ENCODE results near the gene IFITM2. TPM values are rescaled to one million over a fixed set of nuclear protein-coding genes. Genes with fewer than 3 reads are reported as not detected.

IFITM2 gene
- total RNA-seq (2022; extraction: Qiagen RNA extraction): 57.0 to 66.9 TPM (median 63.2 TPM) in 5 replicates

GRCh38 chr11:307766-308708 lies at the start of gene IFITM2:
Gene IFITM2 (plus strand): TSS chr11:307816. CDS start chr11:308193, 377 bp downstream.

DNA sequence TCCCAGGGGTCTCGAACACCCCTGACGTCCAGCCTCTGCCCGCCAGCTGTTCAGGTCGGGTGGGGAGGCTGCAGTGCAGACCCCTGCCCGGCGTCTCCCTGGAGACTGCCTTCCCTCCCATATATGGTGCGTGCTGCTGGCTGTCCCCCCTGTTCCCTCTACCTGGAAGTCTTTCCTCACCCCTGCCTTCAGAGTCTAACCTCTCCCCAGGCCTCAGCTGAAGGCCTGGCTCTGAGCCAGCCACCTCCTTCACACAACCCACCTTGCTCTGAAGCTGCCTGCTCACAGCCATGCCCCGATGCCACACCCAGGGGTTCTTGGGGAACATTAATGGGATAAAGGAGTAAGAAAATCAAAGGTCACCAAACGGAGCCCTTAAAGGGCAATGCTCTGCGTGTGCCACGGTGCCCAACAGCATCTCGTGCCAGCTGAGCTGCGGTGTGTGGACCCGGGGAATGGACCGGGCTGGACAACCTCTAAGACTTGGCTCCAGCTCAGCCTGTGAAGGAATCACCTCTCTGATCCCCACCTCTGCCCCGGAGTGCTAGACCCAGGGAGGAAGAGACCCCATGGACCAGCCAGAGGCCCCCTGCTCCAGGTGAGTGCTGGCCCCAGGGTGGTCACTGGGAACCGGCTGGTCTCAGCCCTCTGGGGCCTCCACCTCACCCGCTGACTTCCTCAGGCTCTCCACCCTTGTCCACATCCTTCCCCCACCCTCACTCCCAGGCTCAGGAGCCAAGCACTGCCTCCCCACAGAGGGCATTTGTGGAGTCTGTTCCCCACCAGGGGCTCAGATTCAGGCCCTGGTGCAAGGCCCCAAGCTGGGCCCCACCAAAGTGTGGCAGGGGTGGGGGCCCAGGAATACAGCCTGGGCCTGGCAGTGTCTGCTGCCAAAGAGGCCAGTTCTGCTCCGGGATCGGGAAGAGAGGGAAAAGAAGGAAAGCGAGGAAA lies 29.3 kb upstream of the IFITM2 start, which contains the start of gene NLRP6:
TSS of gene NLRP6 (plus strand) at position 407 of the 951 bp plus-strand sequence. CDS start at position 570, 163 bp downstream.

DNA sequence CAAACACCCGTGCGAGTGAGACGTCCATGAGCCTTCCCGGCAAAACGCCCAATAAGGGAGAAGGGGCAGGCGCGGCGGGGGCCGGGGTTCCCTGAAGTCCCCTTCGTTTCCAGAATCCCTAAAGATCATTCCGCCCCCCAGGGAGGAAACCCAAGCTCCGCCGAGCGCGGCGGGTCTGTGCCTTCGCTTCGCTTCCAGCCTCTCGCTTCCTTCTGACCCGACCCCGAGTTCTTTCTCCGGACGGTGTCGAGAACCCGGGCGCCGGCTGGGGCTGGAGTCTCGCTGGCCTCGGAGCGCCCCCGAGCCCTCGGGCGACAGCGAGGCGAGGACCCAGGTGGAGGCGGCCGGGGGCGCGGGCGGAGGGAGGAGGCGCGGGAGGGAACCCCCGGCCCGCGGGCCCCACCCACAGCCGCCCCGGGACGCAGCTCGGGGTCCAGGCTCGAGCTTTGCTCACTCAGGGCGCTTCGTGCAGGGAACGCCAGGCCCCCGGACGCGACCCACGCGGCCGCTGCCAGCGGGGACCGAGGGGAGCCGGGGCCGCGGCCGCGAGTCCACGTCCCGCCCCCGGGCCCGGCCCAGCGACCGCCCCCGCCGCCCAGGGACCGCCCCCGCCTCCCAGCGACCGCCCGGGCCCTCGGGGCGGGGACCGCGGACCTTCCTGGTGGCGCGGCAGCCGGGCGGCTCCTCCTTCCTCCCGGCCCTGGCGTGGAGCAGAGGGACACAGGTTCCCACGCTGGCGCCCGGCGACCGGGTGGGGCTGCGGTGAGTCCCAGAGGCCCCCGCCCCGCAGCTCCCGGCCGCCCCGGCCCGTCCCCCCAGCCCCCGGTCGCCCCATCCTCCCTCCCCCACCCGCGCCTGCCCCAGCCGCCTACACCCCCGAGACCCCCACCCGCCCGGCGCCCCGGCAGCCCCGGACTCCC lies 18.9 kb upstream of the IFITM2 start, which contains the start of gene PGGHG:
TSS of gene PGGHG (plus strand) at position 649 of the 920 bp plus-strand sequence. CDS start 691 bp downstream, outside the sequence.

DNA sequence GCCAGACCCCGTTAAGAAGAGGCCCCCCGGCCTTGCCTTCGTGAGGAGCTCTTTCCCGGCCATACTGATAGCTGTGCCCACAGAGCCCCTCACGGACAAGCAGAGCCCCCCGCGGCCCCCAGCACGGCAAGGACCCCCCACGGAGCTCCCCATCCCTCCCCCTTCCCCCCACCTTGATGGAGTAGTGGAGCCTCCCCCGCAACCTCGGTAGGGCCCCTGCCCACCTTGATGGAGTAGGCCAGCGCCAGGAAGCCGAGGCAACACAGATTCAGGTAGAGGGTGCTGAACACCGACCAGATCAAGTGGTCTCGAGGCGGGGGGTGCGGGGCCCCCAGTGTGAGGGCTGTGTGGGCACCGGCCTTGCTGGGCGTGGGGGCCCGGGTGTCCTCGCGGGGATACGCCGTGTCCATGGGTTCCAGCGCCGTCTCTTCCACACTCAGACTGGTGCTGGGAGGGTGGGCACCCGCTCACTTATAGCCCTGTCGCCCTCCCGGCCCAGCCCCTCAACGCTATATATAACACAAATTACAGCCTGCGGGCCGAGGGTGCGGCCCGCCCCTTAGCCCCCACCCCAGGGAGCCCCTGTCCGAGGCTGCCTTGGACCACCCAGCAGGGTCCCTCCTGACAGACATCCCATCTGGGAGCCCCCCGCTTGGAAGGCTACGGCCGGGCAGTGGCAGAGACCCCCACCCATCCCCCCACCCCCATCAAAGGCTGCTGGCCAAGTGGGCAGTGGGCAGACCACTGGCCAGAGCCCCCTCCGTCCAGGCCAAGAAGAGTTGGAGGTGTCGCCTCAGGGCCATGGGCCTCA lies 8.3 kb upstream of the IFITM2 start, which contains the start of gene IFITM5:
TSS of gene IFITM5 (minus strand) at position 446 of the 811 bp plus-strand sequence. CDS start at position 410, 36 bp downstream.

DNA sequence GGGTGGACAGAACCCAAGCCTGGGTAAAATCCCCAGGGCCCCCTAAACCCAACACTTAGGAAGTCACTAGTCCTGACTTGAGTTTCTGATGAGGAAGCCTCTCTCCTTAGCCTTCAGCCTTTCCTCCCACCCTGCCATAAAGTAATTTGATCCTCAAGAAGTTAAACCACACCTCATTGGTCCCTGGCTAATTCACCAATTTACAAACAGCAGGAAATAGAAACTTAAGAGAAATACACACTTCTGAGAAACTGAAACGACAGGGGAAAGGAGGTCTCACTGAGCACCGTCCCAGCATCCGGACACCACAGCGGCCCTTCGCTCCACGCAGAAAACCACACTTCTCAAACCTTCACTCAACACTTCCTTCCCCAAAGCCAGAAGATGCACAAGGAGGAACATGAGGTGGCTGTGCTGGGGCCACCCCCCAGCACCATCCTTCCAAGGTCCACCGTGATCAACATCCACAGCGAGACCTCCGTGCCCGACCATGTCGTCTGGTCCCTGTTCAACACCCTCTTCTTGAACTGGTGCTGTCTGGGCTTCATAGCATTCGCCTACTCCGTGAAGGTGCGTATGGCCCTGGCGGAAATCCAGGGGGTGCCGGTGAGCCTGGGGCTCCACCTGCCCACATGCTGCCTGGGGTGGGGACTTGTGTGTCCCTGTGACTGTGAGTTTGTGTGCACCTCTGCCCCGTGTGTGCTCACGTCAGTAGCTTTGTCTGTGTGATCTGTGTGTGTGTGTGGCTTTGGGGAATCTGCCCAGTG lies 6.4 kb downstream of the IFITM2 start, which contains the start of gene IFITM1:
TSS of gene IFITM1 (plus strand) at position 254 of the 767 bp plus-strand sequence. CDS start at position 385, 131 bp downstream.

Other genes with a start within 250 kb of the IFITM2 start
- not detected in 5 replicates for gene SCGB1C1, start 114.7 kb upstream of the IFITM2 start, total RNA-seq (2022; extraction: Qiagen RNA extraction)
- gene BET1L, start 100.4 kb upstream of the IFITM2 start, total RNA-seq (2022; extraction: Qiagen RNA extraction): 37.3 to 46.4 TPM (median 44.1 TPM) in 5 replicates
- 117 to 140 TPM (median 122 TPM) in 5 replicates for gene RIC8A, start 100.1 kb upstream of the IFITM2 start, total RNA-seq (2022; extraction: Qiagen RNA extraction)
- gene SIRT3, start 71.5 kb upstream of the IFITM2 start, total RNA-seq (2022; extraction: Qiagen RNA extraction): 18.1 to 24.4 TPM (median 19.8 TPM) in 5 replicates
- gene PSMD13, start 70.8 kb upstream of the IFITM2 start, total RNA-seq (2022; extraction: Qiagen RNA extraction): 166 to 190 TPM (median 177 TPM) in 5 replicates
- gene NLRP6, start 29.4 kb upstream of the IFITM2 start, total RNA-seq (2022; extraction: Qiagen RNA extraction): not detected in 5 replicates
- 6.8 to 14.5 TPM (median 11.5 TPM) in 5 replicates for gene PGGHG, start 18.7 kb upstream of the IFITM2 start, total RNA-seq (2022; extraction: Qiagen RNA extraction)
- gene IFITM5, start 8.3 kb upstream of the IFITM2 start, total RNA-seq (2022; extraction: Qiagen RNA extraction): not detected in 5 replicates
- 0.36 to 0.80 TPM (median 0.52 TPM) in 5 replicates for gene IFITM1, start 6.2 kb downstream of the IFITM2 start, total RNA-seq (2022; extraction: Qiagen RNA extraction)
- gene IFITM3, start 13.0 kb downstream of the IFITM2 start, total RNA-seq (2022; extraction: Qiagen RNA extraction): 23.0 to 37.6 TPM (median 29.5 TPM) in 5 replicates
- gene B4GALNT4, start 61.7 kb downstream of the IFITM2 start, total RNA-seq (2022; extraction: Qiagen RNA extraction): 11.8 to 23.3 TPM (median 18.8 TPM) in 5 replicates
- gene PKP3, start 86.4 kb downstream of the IFITM2 start, total RNA-seq (2022; extraction: Qiagen RNA extraction): 24.1 to 42.6 TPM (median 38.1 TPM) in 5 replicates
- 62.5 to 93.9 TPM (median 85.8 TPM) in 5 replicates for gene SIGIRR, start 107.2 kb downstream of the IFITM2 start, total RNA-seq (2022; extraction: Qiagen RNA extraction)
- 0.64 to 1.3 TPM (median 0.88 TPM) in 5 replicates for gene ANO9, start 134.2 kb downstream of the IFITM2 start, total RNA-seq (2022; extraction: Qiagen RNA extraction)
- 33.8 to 48.0 TPM (median 43.2 TPM) in 5 replicates for gene PTDSS2, start 142.5 kb downstream of the IFITM2 start, total RNA-seq (2022; extraction: Qiagen RNA extraction)
- gene RNH1, start 199.4 kb downstream of the IFITM2 start, total RNA-seq (2022; extraction: Qiagen RNA extraction): 130 to 184 TPM (median 173 TPM) in 5 replicates
- gene HRAS, start 227.8 kb downstream of the IFITM2 start, total RNA-seq (2022; extraction: Qiagen RNA extraction): 109 to 168 TPM (median 154 TPM) in 5 replicates
- gene LRRC56, start 229.7 kb downstream of the IFITM2 start, total RNA-seq (2022; extraction: Qiagen RNA extraction): 0.54 to 1.1 TPM (median 0.72 TPM) in 5 replicates

Data from A549 treated with Mapracorat at 1 μM for 4 hours (cell line).